Posterior cingulate gyrus (tissue), 11 donors: ENCODE data around the gene STRN4.
"Not testable (repeated sequence)": the region's sequence is repeated elsewhere in the genome, so short reads cannot be mapped to it uniquely, and the experiment has no call there.

Experiments
- DNase-seq, 10 donors: peaks; one replicate each; pipeline versions ENCODE4 v3.0.0 to v3.0.0-alpha.2; 2020 to 2021; ENCODE audit warnings: mixed read lengths in 3 of 10
- intact Hi-C: fragments of 100-400 bp; cut with DNase I; formaldehyde crosslinking; loops from one replicate; pipeline ENCODE4 v1.15.1; 2023

STRN4 gene, protein sequence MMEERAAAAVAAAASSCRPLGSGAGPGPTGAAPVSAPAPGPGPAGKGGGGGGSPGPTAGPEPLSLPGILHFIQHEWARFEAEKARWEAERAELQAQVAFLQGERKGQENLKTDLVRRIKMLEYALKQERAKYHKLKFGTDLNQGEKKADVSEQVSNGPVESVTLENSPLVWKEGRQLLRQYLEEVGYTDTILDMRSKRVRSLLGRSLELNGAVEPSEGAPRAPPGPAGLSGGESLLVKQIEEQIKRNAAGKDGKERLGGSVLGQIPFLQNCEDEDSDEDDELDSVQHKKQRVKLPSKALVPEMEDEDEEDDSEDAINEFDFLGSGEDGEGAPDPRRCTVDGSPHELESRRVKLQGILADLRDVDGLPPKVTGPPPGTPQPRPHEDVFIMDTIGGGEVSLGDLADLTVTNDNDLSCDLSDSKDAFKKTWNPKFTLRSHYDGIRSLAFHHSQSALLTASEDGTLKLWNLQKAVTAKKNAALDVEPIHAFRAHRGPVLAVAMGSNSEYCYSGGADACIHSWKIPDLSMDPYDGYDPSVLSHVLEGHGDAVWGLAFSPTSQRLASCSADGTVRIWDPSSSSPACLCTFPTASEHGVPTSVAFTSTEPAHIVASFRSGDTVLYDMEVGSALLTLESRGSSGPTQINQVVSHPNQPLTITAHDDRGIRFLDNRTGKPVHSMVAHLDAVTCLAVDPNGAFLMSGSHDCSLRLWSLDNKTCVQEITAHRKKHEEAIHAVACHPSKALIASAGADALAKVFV

DNA sequence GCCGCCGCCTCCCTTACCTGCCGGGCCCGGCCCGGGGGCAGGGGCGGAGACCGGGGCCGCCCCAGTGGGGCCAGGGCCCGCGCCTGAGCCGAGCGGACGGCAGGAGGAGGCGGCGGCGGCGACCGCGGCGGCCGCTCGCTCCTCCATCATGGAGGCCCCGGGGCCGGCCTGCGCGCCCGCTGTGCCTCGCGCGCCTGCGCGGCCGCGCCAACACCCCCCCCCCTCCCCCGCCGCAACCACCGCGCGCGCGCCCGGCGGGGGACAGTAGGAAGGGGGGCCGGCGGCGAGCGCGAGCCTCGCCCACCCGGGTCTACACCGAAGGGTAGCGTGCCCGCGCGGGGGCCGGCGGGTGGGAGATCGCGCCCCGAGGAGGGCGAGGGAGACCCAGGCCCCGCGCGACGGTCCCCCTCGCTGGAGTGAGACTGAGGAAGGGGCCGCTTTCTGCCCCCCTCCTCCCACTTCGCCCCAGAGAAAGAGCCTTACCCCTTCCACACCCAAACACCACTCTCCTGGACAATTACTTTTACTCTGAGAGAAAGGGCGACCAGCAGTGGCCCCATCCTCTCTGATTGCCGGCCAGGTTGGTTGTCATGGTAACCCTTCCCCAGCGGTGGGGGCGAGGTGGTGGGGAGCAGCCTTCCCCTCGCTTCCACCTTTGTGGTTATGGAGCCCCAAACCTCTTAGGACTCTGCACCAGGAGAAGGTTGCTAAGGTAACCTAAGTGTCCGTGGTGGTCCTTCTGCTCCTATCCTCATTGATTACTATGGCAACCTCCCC lies at the start of gene STRN4:
Gene STRN4, minus strand, starts transcription at position 170 of the 777 bp plus-strand sequence. Its CDS starts 20 bp downstream, at position 150.
- peak in 6 of 10 donors; percentile 35 to 89 (median 63) for DNase-seq
- intact Hi-C loops, result no loop called here

DNA sequence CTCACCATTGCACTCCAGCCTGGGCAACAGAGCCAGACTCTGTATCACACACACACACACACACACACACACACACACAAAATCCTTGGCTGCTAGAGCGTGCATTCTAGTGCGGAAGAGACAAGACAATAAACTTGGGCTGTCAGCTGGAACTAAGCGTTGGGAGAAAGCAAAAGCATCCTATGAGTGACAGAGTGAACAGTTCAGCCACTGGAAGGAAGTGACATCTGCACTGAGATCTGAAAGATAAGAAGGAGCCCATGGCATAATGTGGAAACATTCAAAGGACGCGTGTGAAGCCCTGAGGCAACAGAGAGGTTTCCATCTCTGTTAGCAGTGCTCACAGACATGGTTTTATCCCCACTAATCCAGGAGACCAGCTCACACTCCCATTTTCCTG lies 45.7 kb upstream of the STRN4 start:
- DNase-seq, result no peak
- intact Hi-C loops, result no loop called here

DNA sequence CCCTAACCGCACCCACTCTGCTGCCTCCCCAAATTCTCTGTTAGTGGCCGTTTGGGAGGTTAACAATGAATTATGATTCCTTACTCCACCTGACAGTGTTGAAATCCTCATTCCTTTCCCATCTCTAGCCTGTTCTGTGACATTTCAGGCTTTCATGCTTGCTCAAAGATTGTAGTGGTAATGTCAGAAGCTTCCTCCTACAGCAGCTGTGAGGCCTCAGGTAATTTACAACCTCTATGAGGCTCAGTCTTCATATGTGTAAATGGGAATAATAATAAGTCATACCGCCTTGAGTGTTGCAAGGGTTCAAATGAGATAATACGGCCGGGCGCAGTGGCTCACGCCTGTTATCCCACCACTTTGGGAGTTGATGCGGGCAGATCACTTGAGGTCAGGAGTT lies 43.1 kb upstream of the STRN4 start:
- DNase-seq, result no peak
- intact Hi-C loops, result no loop called here

DNA sequence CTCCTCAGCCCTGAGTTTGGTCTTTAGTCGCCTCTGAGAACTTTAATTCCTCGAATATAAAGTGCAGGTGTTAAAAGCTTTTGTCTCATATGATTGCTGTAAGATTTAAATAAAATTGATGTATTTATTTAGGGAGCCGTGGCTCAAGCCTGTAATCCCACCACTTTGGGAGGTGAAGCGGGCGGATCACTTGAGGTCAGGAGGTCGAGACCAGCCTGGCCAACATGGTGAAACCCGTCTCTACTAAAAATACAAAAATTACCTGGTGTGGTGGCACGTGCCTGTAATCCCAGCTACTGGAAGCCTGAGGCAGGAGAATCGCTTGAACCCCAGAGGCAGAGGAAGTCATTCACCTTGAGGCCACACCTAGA lies 42.7 kb upstream of the STRN4 start:
- DNase-seq, result no peak
- intact Hi-C loops, result no loop called here

DNA sequence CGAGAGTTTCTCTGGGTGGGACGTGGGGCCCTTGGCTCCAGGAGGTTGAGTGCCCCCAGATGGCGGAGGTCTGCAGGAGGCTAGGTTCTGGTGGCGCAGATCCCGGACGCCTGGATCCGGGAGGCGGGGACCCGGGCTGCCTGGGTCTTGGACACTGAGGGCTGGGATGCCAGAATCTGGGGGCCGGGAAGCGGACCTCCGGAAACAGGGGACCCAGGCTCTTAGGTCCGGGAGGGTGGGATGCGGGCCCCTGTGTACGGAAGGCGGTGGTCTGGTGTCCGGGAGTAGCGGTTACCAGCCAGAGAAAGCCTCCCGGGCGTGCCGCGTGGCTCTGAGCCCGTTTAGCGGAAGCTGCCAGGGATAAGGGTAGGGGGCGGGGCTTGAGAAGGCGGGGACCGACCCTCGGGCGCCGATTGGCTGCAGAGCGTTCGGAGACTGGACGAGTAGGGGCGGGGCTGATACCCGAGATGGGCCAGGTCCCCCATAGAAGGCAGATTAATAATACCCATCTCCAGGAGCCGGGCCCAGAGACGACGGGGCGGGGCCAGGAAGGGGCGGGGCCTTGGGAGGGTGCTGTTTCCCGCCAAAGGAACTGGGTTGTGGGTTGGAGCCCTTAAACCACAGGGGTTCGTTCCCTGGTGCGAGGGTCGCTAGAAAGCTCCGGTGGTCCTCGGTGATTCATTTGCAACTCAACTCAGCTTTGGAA lies 42.2 kb upstream of the STRN4 start, which contains the start of gene SLC1A5:
Gene SLC1A5, minus strand, starts transcription at position 333 of the 706 bp plus-strand sequence. CDS start 629 bp downstream, outside the sequence.
- peak; percentile 36 to 96 (median 74) for DNase-seq
- intact Hi-C loops, result no loop called here

DNA sequence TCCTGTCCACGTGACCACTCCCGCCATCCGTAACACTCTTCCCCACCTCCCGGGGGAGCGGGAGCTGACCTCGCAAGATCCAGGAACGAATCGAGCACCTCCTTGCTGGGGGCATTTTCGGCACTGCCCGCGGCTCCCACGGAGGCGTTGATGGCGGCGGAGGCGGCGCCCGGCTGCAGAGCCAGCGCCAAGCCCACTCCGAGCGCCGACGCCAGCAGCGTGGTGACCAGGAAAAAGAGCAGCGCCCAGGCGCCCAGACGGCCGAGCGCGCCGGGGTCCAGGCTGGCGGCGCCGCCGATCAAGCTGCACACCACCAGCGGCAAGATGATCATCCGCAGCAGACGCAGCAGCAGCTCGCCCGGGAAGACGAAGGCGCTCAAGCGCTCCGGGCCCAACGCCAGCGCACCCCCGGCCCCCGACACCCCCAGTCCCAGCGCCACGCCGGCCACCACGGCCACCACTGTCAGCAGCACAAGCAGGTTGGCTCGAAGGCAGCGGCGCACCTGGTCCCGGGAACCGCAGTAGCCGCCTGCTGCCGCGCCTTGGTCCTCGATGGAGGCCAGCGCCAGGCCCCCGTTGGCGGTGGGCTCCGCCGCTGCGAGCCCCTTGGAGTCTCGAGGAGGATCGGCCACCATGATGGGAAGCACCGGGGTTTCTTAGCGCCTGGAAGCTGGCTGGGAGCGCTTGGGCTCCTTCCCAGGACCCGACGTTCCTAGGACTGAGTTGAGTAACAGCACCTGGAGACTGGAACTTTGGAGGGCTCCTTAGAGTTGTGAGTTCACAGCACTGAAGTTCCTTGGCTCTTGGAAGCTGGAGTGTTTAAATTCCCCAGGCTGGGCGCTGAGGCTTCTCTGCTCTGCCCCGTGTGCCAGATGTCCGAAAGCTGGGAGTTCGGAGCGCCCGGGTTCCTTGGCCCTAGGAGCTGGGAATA lies 41.3 kb upstream of the STRN4 start:
- DNase-seq, result peak in 1 of 10 donors; percentile 81
- intact Hi-C loops, result no loop called here

DNA sequence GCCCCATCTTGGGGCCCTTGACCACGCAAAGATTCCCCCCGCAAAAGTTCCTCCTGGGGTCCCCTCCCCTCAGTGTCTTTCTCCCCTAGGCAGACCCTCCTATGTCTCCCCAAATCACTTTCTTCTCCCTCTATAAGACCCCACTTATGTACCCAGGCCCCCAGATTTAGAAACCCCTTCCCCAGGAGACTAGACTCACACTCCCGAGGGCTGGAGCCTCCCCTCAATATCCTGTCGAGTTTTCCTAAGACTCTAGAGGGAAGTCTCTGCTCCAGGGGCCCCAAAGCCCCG lies 40.7 kb upstream of the STRN4 start:
- intact Hi-C loops, result no loop called here
- no peak for DNase-seq

DNA sequence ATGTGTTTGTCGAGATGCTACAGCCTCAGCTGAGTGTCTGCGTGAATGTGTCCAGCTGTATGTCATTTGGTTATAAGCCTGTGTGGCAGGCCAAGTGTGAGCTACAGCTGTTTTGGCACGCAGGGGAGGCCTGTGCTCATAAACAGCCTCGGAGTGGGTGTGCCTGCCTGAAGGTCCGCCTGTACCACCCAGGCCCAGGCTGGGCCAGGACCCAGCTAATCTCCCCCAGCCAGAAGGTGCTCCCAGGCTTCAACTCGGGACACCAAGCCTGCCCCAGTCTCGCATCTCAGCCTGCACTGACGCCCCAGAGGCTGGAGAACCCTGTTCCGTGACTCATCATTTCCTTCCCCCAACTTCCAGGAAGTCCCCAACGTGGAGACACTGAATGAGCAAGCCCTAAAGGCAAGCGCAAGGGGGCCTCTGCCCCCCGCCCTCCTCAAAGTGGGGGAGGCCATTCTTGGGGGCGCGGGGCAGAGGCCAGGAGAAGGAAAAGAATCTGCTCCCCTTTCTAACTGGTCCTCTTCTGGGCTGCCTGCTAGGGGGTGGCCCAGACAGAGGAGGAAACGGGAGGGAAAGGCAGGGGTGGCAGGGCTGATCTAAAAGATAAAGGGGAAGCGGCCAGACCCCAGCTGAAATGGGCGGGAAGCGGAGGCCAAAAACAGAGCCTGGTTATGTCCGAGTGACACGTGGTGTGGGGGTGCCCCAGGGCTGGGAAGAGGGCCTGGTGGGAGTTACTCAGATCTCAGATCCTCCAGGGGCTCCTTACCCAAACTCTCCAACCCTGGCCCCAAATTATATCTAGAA lies 40.2 kb upstream of the STRN4 start:
- DNase-seq, result peak in 4 of 10 donors; percentile 19 to 84 (median 28)
- intact Hi-C loops, result no loop called here

DNA sequence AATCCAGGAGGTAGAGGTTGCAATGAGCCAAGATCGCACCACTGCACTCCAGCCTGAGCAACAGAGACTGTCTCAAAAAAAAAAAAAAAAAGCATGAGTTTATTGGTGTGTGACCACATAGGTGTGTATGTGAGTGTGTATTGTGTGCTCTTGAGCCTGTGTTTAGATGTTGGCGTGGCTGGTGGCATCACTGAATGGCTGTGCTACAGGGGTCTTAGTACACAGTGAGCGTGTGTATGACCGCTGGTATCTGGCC lies 39.7 kb upstream of the STRN4 start:
- DNase-seq, result no peak
- intact Hi-C loops, result no loop called here

DNA sequence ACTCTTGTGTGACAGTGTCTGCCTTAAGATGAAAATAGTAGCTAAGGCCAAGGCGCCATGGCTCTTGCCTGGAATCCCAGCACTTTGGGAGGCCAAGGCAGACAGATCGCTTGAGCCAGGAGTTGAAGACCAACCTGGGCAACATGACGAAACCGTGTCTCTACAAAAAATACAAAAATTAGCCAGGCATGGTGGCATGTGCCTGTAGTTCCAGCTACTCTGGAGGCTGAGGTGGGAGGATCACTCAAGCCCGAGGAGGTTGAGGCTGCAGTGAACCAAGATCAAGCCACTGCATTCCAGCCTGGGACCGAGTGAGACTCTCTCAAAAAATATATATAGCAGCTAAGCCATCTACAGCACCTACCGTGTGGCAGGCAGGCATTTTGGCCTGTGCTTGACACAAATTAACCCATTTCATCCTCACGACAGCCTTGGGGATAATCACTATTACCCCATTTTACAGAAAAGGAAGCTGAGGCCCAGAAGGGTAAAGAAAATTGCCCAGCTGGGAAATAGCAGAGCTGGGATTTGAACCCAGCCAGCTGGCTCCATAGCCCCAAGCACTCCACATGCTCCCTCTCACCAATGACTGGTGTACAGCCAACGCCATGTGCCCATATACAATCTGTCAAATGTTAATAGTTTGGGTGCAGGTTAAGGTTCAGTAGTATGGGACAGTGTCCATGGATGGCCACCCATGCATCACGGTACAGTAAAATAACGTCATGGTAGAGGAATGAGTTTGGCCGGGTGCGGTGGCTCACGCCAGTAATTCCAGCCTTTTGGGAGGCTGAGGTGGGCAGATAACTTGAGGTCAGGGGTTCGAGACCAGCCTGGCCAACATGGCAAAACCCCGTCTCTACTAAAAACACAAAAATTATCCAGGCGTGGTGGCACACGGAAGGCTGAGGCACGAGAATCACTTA lies 39.1 kb upstream of the STRN4 start:
- intact Hi-C loops, result no loop called here
- DNase-seq, result no peak

DNA sequence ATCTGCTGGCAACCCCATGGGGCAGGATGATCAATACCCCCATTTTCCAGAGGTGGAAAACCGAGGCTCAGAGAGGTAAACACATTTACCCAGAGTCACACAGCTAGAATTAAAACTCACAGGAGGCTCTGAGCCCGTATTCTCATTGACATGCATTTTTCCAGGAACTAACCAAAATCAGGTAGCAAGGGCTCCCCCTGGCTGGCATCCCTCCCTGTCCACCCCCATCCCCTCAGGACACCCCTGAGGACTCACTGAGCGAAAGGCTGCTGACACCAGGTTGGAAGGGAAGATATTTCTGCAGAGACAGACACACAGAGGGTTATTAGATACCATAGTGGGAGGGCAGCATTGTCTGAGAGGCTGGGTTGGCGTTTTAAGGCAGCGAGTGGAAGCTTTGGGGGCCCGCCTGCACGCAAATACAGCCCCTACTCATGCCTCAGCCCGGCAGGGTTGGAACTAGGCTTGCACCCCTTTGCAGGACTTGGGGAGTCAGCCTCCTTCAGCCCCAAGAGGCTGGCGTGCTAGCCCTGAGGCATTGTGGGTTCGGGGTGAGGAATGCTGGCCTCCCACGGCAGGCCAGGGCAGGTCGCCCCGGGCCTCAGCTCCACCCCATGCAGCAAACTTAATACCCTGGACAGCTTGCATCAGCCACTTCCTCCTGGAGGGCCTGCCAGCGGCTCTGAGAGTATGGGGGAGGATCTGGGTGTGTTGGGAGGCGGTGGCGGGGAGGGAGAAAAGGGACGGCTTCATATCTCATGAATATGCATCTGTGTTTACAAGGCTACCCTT lies 38.2 kb upstream of the STRN4 start:
- DNase-seq, result no peak
- intact Hi-C loops, result no loop called here

DNA sequence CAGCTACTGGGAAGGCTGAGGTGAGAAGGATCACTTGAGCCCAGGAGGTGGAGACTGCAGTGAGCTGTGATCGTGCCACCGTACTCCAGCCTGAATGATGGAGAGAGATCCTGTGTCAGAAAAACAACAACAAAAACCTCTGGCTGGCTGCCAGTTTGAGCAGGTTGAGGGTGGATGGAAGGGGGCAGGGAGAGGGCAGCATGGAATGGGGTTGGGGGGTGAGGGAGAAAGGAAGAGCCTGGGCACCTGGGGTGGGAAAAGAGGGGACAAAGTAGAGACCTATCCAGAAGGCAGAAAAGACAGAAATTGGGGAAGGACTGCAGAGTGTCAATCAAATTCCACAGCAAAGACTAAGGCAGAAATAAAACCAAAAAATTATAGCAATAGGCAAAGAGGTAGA lies 37.4 kb upstream of the STRN4 start:
- intact Hi-C loops, result no loop called here
- no peak for DNase-seq

DNA sequence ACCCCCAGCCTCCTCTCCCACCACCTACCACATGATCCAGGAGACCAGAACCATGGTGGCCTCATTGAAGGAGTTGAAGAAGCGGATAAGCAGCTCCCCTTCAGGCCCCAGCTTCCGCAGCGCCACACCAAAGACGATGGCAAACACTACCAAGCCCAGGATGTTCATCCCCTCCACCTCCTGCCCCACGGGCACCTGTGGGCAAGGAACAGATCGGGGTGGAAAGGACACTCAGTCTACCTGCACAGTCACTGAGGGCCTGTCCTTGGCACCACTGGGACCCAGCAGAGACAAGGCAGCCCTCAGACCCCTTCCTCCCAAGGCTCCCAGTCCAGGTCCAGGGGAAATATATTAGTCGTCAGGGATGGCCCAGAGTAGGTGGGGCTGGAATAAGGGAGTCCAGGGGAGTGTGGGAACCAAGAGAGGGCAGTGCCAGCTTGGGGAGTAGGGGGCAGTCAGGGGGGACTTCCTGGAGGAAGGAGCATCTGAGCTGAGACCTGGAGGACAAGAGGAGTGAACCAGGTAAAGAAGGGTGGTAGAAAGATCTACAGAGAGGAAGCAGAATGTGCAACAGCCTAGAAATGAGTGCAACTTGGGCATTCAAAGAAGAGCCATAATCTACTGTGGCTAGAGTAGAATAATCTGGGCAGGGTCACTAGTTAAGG lies 36.2 kb upstream of the STRN4 start:
- intact Hi-C loops, result no loop called here
- no peak for DNase-seq

DNA sequence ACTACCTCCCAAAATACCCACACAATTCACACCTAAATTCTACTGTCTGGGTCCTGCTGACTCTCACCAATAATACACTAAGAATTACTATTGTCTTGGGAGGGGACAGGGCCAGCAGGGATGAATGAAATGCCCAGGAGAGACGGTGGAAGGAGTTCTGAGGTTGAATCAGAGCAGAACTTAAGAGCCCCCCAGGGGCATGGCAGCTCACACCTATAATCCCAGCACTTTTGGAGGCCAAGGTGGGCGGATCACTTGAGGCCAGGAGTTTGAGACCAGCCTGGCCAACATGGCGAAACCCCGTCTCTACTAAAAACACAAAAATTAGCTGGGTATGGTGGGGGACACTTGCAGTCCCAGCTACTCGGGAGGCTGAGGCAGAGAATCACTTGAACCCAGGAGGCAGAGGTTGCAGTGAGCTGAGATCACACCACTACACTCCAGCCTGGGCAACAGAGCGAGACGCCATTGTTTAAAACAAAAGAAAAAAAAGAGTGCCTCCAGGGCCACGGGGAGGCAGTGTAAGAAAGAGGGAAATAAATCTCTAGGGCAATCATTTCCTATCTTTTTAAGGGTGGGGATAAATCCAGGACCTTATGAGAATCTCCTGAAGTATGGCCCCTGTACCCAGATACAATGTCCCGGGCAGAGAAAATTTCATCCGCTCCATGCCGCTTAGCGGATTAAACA lies 31.9 kb upstream of the STRN4 start:
- DNase-seq, intact Hi-C loops: not testable (repeated sequence)

DNA sequence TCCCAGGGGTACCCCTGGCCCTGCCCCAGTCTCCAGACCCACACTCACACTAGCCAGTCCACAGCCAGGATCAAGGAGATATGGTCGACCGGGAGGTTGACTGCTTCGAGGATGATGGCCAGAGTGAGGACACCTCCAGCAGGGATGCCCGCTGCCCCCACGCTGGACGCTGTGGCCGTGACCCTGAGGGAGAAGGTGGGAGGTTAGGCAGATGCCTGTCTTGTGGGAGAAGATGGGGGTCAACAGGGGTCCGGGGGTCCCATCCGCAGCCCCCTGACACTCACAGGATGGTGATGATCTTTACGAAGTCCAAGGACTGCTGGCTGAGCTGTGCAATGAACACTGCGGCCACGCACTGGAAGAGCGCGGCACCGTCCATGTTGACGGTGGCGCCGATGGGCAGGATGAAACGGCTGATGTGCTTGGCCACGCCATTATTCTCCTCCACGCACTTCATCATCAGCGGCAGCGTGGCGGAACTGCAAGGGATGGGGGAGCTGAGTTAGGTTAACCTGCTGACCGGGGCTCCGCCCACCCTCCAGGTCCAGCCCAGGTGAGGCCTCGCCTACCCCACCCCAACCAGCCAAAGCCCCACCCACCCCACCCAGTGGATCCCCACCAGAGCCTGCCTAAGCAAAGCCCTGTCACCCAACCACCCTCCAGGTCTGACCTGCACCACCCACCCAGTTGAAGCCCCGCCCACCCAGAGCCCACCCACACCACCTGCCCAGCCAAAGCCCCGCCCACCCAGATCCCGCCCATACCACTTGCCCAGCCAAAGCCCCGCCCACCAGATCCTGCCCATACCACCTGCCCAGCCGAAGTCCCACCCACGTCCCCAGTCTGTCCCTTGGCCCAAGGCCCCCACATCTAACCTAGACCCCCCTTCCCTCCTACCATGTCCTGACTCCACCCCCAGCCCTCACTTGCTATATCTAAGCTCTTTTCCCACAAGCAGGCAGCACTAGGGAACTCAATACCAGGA lies 31.0 kb upstream of the STRN4 start:
- DNase-seq, result no peak
- intact Hi-C loops, result no loop called here
